Mucosa of stomach (tissue), 1 donor: ENCODE measurements around the gene HSD17B11.
"Not testable (repeated sequence)": the region's sequence is repeated elsewhere in the genome, so short reads cannot be mapped to it uniquely, and the experiment has no call there.

Experiments used
- H3K27me3 ChIP-seq: one replicate; pipeline ENCODE4 v1.7.0; 2013; ENCODE audit warnings: mild to moderate bottlenecking, low read length; ENCODE audit not compliant: control insufficient read depth, insufficient read depth
- H3K36me3 ChIP-seq: one replicate; pipeline ENCODE4 v1.7.0; 2013; ENCODE audit warnings: low read length; ENCODE audit not compliant: control insufficient read depth, insufficient read depth
- H3K4me1 ChIP-seq: one replicate; pipeline ENCODE4 v1.7.0; 2013; ENCODE audit warnings: mild to moderate bottlenecking, low read length; ENCODE audit not compliant: control insufficient read depth, insufficient read depth
- H3K4me3 ChIP-seq: one replicate; pipeline ENCODE4 v1.7.0; 2013; ENCODE audit warnings: low read length
- H3K9ac ChIP-seq: one replicate; pipeline ENCODE4 v1.7.0; 2013; ENCODE audit warnings: mild to moderate bottlenecking, low read length, moderate library complexity
- H3K9me3 ChIP-seq: one replicate; pipeline ENCODE4 v1.7.0; 2013; ENCODE audit warnings: mild to moderate bottlenecking, low read length, moderate library complexity; ENCODE audit not compliant: control insufficient read depth
- donor health status: Pancreatic carcinoma.

Gene HSD17B11

DNA sequence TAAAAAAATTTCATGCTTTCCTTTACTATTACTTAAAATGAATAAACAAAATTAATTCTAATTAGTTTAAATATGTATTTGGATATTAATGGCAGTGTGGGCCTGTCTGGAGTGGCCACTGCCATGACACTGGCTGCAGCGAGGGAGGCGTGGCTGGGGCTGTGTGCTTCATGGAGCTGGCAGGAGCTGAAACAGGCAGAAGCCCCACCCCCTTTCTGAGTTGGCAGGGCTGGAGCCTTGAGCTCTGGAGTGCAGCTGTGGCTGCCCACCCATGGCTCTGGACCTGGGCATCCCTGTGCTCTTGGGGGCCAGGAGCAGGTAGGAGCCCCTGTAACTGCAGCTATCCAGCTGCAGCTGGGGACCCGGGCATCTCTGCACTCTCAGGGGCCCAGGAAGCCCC lies 8.2 kb upstream of the HSD17B11 start:
- Histone ChIP-seq H3K4me1 (no peaks in the 10 kb centered on the region), H3K27me3 (no peaks in the 10 kb centered on the region), H3K9me3 (no peaks in the 10 kb centered on the region), H3K4me3 (no peak overlapping the region), H3K9ac (no peak overlapping the region), H3K36me3 (no peaks in the 10 kb centered on the region)

DNA sequence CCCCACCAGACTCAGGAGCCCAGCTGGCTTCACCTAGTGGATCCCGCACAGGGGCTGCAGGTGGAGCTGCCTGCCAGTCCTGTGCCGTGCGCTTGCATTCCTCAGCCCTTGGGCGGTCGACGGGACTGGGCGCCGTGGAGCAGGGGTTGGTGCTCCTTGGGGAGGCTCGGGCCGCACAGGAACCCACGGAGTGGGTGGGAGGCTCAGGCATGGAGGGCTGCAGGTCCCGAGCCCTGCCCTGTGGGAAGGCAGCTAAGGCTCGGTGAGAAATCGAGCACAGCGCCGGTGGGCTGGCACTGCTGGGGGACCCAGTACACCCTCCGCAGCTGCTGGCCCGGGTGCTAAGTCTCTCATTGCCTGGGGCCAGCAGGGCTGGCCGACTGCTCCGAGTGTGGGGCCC lies 4.9 kb upstream of the HSD17B11 start:
- H3K4me1 ChIP-seq, H3K9me3 ChIP-seq: not testable (repeated sequence)

DNA sequence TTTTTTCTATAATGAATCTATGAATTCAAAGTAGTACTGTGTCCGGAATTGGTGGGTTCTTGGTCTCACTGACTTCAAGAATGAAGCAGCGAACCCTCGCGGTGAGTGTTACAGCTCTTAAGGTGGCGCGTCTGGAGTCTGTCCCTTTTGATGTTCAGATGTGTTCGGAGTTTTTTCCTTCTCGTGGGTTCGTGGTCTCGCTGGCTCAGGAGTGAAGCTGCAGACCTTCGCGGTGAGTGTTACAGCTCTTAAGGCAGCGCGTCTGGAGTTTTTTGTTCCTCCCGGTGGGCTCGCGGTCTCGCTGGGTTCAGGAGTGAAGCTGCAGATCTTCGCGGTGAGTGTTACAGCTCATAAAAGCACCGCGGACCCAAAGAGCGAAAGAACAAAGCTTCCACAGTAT lies 4.1 kb upstream of the HSD17B11 start:
- not testable (repeated sequence) for H3K9ac ChIP-seq, H3K36me3 ChIP-seq, H3K4me1 ChIP-seq, H3K4me3 ChIP-seq, H3K27me3 ChIP-seq, H3K9me3 ChIP-seq

More for the DNA sequence above, 4.9 kb upstream of the HSD17B11 start:
- not testable (repeated sequence) for H3K4me3 ChIP-seq, H3K36me3 ChIP-seq, H3K9ac ChIP-seq, H3K27me3 ChIP-seq

DNA sequence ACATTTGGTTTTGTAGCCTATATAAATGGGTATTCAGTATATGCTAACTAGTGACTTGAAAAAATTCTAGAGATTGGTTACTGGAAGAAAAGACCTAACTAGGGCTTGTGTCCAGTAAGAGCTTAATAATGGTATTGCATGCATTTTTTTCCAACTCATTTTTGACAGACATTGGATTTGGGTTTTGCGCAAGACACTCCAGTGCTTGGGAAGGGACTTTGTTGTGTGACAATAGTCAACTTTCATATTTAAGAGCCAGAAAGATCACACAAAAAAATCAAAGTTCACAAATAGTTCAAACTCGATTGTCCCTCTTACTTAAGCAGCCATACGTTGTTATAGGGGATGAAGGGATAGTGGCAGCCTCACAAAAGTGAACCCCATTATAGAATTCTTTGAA lies 1.2 kb upstream of the HSD17B11 start:
- Histone ChIP-seq H3K27me3 (no peaks in the 10 kb centered on the region), H3K4me1 (peaks cover 3% of the 10 kb centered on the region), H3K9me3 (no peaks in the 10 kb centered on the region), H3K4me3 (no peak overlapping the region), H3K36me3 (no peaks in the 10 kb centered on the region), H3K9ac (no peak overlapping the region)

DNA sequence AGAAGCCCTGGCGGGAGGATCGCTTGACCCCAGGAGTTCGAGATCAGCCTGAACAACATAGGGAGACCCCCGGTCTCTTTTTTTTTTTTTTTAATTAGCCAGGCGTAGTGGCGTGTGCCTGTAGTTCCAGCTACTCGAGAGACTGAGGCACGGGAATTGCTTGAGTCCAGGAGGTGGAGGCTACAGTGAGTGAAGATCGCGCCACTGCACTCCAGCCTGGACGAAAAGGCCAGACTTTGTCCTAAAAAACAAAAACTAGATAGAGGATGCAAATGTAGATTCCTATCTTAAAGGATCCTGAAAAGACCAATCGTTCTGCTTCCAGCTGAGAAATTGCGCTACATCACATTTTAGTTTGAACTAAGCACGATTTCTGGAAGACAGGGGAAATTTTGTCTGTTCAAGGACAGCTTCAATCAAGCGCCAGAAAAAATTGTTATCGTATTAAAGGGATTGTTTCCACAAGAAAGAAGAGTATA lies 627 bp upstream of the HSD17B11 start:
- Histone ChIP-seq H3K9ac (peak overlapping the region; percentile 91), H3K9me3 (no peaks in the 10 kb centered on the region), H3K36me3 (no peaks in the 10 kb centered on the region), H3K27me3 (no peaks in the 10 kb centered on the region), H3K4me1 (peaks cover 8% of the 10 kb centered on the region), H3K4me3 (peak overlapping the region; percentile 72)

DNA sequence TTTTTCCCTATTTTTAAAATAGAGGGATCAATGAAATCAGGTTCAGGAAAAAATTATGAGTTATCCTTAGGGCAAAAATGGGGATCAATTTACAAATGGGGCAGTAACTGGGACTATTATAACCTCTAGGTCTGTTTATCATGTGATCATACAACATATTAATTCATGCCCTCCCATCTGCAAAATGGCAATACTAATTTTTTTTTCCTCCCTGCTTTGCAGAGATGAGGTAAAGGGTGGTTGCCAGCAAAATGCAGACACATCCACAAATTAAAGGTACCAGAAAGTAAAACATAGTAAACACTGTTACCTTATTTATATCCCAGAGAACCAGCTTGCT lies 467 bp downstream of the HSD17B11 start:
- Histone ChIP-seq H3K9me3 (no peaks in the 10 kb centered on the region), H3K4me1 (peaks cover 9% of the 10 kb centered on the region), H3K27me3 (no peaks in the 10 kb centered on the region), H3K36me3 (no peaks in the 10 kb centered on the region), H3K4me3 (peak overlapping the region; percentile 72), H3K9ac (peak overlapping the region; percentile 91)

DNA sequence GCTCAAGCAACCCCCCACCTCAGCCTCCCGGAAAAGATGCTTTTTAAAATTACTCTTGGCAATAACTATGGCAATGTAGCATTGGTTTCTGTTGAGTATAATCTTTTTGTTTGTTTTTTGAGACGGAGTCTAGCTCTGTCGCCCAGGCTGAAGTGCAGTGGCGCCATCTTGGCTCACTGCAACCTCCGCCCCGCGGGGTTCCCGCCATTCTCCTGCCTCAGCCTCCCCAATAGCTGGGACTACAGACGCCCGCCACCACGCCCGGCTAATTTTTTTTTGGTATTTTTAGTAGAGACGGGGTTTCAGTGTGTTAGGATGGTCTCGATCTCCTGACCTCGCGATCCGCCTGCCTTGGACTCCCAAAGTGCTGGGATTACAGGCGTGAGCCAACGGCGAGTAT lies 933 bp downstream of the HSD17B11 start:
- not testable (repeated sequence) for H3K36me3 ChIP-seq, H3K9me3 ChIP-seq, H3K27me3 ChIP-seq
- peaks cover 13% of the 10 kb centered on the region for H3K4me1 ChIP-seq
- peak overlapping the region; percentile 91 for H3K9ac ChIP-seq
- H3K4me3 ChIP-seq: peak overlapping the region; percentile 72

DNA sequence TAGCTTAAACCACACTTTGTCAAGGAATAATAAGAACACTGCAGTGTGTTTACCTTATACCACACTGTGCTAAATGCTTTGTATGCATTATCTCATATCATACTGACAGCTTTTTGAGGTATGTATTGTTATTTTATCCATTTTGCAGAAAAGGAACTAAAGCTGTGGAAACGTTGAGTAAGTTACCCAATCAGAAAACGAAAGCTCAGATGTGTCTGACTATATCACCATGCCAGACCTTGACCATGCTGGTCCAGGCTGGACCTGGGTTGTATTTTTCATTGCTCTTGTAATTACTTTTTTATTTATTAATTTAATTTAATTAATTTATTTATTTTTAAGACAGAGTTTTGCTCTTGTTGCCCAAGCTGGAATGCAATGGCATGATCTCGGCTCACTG lies 2.1 kb downstream of the HSD17B11 start:
- Histone ChIP-seq H3K36me3 (no peaks in the 10 kb centered on the region), H3K27me3 (no peaks in the 10 kb centered on the region), H3K9ac (no peak overlapping the region), H3K4me1 (peaks cover 19% of the 10 kb centered on the region), H3K4me3 (peak overlapping the region; percentile 31), H3K9me3 (no peaks in the 10 kb centered on the region)

DNA sequence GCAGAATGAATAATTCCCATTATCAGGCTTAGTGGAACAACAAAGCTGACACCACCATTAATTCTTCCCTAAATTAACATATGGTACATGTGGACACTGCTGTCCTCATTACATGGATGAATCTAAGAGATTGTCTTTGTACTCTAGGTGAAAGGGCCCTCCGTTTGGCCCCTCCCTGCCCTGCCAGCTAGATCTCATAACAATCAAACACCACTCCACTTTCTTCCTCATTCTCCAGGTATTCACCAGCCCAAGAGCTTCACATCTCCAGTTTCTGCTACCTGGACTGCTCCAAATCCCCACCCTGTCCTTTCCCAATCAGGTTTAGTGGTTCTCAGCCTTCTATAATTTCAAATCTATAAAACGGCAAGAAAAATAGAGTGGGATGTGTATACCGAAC lies 3.8 kb downstream of the HSD17B11 start:
- Histone ChIP-seq H3K9ac (no peak overlapping the region), H3K36me3 (no peaks in the 10 kb centered on the region), H3K4me3 (no peak overlapping the region), H3K4me1 (peaks cover 29% of the 10 kb centered on the region), H3K27me3 (no peaks in the 10 kb centered on the region), H3K9me3 (no peaks in the 10 kb centered on the region)

DNA sequence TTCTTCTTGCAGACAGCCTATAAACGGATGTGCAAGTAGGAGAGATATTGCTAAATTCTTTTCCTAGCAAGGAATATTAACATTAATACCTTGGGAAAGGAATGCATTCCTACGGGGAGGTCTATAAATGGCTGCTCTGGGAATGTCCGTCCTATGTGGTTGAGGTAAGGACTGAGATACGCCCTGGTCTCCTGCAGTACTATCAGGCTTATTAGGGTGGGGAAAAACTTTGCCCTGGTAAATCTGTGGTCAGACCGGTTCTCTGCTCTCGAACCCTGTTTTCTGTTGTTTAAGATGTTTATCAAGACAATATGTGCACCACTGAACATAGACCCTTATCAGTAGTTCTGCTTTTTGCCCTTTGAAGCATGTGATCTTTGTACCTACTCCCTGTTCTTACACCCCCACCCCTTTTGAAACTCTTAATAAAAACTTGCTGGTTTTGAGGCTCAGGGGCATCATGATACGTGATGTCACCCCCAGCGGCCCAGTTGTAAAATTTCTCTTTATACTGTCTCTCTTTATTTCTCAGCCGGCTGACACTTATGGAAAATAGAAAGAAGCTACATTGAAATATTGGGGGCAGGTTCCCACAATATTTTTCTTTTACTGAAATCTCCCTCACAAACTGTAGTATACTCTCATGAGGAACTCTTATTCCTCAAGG lies 6.4 kb downstream of the HSD17B11 start:
- not testable (repeated sequence) for H3K27me3 ChIP-seq, H3K4me3 ChIP-seq, H3K9me3 ChIP-seq, H3K36me3 ChIP-seq, H3K9ac ChIP-seq
- peaks cover 29% of the 10 kb centered on the region for H3K4me1 ChIP-seq

DNA sequence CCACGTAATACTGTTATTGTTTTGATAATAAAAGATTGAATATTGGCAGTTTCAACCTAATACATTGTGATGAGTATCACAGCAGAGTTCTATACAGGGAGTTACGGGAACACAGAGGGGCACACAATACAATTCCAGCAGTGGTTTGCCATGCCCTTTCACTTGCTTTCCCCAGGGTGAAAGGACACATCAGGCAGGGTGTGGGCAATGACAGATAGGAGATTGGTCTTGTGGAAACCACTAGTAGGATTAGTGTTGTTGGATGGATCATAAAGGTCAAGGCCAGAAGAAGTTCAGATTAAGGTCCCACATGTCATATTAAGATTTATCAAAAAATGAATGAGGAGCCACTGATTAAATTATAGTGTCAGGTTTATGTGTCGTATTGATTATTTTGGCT lies 8.1 kb downstream of the HSD17B11 start:
- H3K27me3 ChIP-seq: no peaks in the 10 kb centered on the region
- H3K9me3 ChIP-seq: no peaks in the 10 kb centered on the region
- H3K4me1 ChIP-seq: peaks cover 29% of the 10 kb centered on the region
- H3K9ac ChIP-seq: no peak overlapping the region
- H3K4me3 ChIP-seq: no peak overlapping the region
- H3K36me3 ChIP-seq: no peaks in the 10 kb centered on the region

DNA sequence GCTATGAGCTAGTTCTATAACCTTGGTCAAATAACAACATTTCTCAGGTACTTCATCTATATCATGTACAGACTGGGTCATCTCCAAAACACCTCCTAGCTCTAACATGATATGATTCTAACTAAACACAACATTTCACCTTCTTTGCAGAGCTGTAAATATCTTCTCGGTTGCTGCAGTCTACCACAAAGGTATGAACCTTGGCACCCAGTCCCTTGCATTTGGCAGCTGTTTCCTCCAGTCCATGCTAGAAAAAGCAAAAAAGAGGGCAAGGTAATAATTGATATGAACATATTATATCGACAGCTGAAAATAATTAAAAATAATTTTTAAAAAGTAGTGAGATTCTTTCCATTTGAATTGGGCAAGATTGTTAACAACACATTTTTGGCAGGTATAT lies 8.9 kb downstream of the HSD17B11 start:
- no peaks in the 10 kb centered on the region for H3K9me3 ChIP-seq
- H3K27me3 ChIP-seq: no peaks in the 10 kb centered on the region
- no peak overlapping the region for H3K4me3 ChIP-seq
- H3K4me1 ChIP-seq: peaks cover 25% of the 10 kb centered on the region
- no peak overlapping the region for H3K9ac ChIP-seq
- no peaks in the 10 kb centered on the region for H3K36me3 ChIP-seq

DNA sequence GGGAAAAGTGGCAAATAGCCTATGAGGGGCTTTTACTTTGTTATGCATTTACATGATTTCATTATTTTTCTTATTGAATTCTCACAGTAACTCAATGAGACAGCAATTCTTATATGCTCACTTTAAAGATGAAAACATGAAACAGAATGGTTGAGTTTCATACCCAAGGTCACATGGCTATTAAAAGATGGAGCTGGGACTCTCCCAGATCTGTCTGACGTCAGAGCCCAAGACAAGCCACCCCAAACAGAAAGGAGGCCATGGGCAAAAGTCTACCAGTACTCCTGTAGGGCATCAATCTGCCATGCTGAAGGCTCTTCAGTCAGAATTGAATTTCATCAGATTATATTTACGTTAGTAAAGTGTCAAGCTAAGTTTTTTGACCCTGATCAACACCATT lies 13.2 kb downstream of the HSD17B11 start:
- Histone ChIP-seq H3K4me1 (peaks cover 6% of the 10 kb centered on the region), H3K36me3 (no peaks in the 10 kb centered on the region), H3K9ac (no peak overlapping the region), H3K27me3 (no peaks in the 10 kb centered on the region), H3K9me3 (no peaks in the 10 kb centered on the region), H3K4me3 (no peak overlapping the region)
